Heart left ventricle (tissue), 13 donors: ENCODE results near the gene SLFN12L.

Experiments used
- POLR2A ChIP-seq, 2 donors: fragments of 450-650 bp; IDR thresholded peaks; one replicate each; pipeline ENCODE4 v1.6.1; 2017; ENCODE audit warnings: antibody characterized with exemption in 2 of 2, mild to moderate bottlenecking in 2 of 2, moderate library complexity in 2 of 2
- TF ChIP-seq, protein P1 (sequence below), 12 donors: fragments of 200-600 bp; sonication (generic) in 4 of 12; IDR thresholded peaks; one replicate each; pipeline versions ENCODE4 v1.5.0 to v1.8.0; 2018 to 2022; ENCODE audit warnings: antibody characterized with exemption in 12 of 12, mild to moderate bottlenecking in 5 of 12
- donor health status: ischemic (EF 13 %, LVEDD 7.1; RV severe dilation, severe dysfunction).
- donor health status: DM: no; HTN: yes; CAD: no.
- donor health status: DM: no; HTN: no; CAD: no.
- donor health status: ischemic (EF 25% LVEDD 6.9; RV normal size, moderate dysfunction).
- donor health status: ischemic (EF 25% LVEDD 5.7; RV mildly dilated, moderate dysfunction).
- donor health status: ischemic (EF 35%, LVEDD 5.7; RV mildly dilated, moderate dysfunction).
- donor health status: nonischemic (EF 11% LVEDD 7.7; RV severe dilation, severe dysfunction).
- donor health status: DM: yes; HTN: yes; CAD: no.
- donor health status: PGD.
- donor health status: ischemic (EF 29% LVEDD 5.4; RV normal size, mild dysfunction).
- donor health status: nonischemic (EF 23%, LVEDD 6.1; RV moderate dilation, normal function).

DNA sequence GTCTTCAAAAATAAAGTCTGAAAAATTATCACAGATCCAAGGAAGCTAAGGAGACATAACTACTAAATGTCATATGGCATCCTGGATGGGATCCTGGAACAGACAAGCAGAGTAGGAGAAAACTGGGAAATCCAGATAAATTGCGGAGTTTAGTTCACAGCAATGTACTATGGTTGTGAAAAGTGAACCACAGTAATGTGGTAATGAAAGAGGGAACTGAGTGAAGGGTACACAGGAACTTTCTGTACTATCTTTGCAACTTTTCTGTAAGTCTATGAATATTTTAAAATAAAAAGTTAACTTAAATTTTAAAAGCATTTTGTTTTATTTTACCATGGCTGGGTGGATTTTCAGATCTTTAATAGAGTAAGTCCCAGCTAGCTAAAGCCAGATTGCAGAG is 16.3 kb downstream of the SLFN12L start:
- TF ChIP-seq, protein P1, sequence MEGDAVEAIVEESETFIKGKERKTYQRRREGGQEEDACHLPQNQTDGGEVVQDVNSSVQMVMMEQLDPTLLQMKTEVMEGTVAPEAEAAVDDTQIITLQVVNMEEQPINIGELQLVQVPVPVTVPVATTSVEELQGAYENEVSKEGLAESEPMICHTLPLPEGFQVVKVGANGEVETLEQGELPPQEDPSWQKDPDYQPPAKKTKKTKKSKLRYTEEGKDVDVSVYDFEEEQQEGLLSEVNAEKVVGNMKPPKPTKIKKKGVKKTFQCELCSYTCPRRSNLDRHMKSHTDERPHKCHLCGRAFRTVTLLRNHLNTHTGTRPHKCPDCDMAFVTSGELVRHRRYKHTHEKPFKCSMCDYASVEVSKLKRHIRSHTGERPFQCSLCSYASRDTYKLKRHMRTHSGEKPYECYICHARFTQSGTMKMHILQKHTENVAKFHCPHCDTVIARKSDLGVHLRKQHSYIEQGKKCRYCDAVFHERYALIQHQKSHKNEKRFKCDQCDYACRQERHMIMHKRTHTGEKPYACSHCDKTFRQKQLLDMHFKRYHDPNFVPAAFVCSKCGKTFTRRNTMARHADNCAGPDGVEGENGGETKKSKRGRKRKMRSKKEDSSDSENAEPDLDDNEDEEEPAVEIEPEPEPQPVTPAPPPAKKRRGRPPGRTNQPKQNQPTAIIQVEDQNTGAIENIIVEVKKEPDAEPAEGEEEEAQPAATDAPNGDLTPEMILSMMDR (IDR thresholded peaks at IDR 0.05): no peak
- no peak for TF ChIP-seq POLR2A (IDR thresholded peaks at IDR 0.05)
